Measurements from ENCODE around the gene UBE2E1.

UBE2E1 gene

GRCh38 chr3:23920151-23920655 is 114.4 kb downstream of the UBE2E1 start:
- no peak for DNase-seq

DNA sequence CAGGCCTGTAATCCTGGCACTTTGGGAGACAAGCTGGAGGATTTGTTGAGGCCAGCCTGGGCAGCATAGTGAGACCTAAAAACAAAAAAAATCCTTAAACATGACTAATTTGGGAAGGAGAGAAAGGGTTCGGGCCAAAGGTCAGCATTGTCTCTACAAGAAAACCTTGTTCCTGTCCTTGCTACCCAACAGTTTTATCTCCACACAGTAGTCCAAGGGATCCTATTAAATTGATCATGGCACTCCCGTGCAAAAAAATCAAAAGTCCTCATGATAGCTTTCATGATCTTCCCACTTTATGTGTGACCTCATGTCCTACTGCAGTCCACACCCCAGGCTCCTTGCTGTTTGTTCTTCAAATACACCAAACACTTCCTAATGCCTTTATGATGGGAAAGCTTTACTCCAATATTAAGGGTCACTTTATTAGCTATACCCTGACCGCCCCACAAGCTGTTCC is 115.3 kb downstream of the UBE2E1 start:
- DNase-seq = no peak

DNA sequence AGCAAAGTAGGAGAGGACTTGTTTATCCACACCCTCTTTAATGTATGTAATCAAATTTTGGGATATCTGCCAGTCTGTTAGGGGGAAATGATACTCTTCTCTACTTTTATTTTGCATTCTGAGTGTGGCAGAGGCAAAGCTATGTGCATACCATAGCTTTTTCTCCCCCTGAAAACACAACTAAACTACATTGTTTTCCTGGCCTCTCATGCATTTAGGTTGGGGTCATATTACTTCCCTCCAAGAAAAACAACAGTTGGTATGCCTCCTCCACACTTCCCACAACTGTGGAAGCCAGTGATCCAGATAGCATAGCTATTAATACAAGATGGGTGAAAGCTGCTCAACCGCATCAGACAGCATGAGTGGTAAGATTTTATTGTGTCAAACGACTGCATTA is 118.0 kb downstream of the UBE2E1 start:
- no peak for DNase-seq

DNA sequence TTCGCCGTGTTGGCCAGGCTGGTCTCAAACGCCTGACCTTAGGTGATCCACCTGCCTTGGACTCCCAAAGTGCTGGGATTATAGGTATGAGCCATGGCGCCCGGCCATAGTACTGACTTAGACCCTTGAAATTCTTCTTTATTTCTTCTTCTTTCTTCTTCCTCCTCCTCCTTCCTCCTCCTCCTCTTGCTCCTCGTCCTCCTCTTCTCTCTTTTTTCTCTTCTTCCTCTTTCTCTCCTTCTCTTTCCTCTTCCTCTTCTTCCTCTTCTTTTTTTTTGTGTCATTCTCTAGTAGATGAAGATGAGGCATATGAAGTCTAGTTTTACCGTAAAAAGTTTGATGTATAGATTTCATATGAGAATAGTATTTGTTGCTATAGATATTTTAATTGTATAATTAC is 120.5 kb downstream of the UBE2E1 start:
- no peak for DNase-seq

- DNase-seq = no peak
Measured at GRCh38 chr3:23926736-23927135, 121.0 kb downstream of the UBE2E1 start.

- DNase-seq = no peak
Measured at GRCh38 chr3:23928524-23928923, 122.8 kb downstream of the UBE2E1 start.

GRCh38 chr3:23931597-23931996 is 125.8 kb downstream of the UBE2E1 start:
- no peak for DNase-seq

DNA sequence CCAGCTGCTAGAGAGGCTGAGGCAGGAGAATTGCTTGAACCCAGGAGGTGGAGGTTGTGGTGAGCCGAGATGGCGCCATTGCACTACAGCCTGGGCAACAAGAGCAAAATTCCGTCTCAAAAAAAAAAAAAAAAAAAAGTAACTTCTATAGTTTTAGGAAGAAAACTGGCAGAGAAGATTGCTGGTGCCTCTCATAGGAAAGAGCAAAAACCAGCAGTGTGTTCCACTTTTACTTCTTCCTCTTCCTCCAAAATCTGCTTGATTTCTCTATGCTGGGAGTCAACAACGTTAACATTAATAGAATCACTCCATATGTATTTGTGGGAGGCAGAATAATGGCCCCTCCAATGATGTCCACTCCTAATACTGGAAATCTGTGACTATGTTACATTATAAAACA is 126.8 kb downstream of the UBE2E1 start:
- DNase-seq = no peak

GRCh38 chr3:23934253-23934652 is 128.5 kb downstream of the UBE2E1 start:
- no peak for DNase-seq

DNA sequence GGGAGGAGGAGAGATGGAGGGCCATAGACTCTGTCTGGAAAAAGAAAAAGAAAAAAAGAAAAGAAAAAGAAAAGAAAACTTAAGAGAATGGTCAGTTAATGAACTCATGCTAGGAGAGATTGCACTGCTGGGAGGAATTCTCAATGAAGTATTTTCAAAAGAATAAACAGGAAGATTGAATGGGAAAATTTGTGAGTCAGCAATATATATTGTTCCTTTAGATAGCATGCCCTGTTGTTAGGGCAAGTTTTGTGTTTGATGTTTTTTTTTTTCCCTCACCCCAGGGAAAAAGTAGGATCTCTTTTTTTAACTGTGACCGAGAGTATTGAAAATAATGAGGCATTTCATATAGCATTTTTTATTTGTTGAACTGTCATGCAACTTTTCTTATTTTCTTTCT is 131.5 kb downstream of the UBE2E1 start:
- no peak for DNase-seq

- DNase-seq = no peak
Measured at GRCh38 chr3:23938688-23939087, 132.9 kb downstream of the UBE2E1 start.

GRCh38 chr3:23940775-23941174 is 135.0 kb downstream of the UBE2E1 start:
- DNase-seq = no peak

Data from activated CD4-positive, alpha-beta T cell treated with anti-CD3 and anti-CD28 coated beads for 1 hour (primary cell).